Vein endothelial cell (primary cell): ENCODE measurements around the gene ERVV-1. TPM values are rescaled to one million over a fixed set of nuclear protein-coding genes. Genes with fewer than 3 reads are reported as not detected.

Experiments used
- total RNA-seq: library from RNA; depleted of rRNA; stranded (reverse); fragments of >200 nt; gene quantifications from 2 replicates; pipeline ENCODE4 v1.2.3, GENCODE V29; 2012

The ERVV-1 gene, protein sequence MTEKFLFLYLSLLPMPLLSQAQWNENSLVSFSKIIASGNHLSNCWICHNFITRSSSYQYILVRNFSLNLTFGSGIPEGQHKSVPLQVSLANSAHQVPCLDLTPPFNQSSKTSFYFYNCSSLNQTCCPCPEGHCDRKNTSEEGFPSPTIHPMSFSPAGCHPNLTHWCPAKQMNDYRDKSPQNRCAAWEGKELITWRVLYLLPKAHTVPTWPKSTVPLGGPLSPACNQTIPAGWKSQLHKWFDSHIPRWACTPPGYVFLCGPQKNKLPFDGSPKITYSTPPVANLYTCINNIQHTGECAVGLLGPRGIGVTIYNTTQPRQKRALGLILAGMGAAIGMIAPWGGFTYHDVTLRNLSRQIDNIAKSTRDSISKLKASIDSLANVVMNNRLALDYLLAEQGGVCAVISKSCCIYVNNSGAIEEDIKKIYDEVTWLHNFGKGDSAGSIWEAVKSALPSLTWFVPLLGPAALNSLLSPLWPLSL
- total RNA-seq: not detected in 2 replicates

DNA sequence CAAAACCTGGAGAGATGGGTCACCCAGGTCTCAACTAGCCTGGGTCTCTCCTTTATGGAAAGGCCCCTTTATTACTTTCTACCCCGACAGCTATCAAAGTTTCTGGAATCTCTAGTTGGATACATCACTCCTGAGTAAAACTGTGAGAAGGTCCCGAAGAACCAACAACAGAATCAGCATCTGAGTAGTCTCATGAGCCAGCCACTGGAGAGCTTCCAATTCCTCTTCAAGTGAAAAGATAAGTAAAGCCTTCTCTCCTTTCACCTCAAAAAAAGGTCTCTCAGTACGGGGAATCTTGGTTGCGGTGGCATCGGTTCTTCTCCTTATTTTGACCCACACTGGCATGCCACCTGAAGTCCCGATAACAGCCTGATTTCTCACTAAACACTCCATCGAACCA lies at the start of gene ERVV-1:
ERVV-1 (plus strand) TSS at position 301 of the 400 bp plus-strand sequence. CDS start 170 bp downstream, outside the sequence.

Other genes starting within 250 kb of the ERVV-1 start
- 5.8 and 7.5 TPM in 2 replicates for gene ZNF600, start 227.1 kb upstream of the ERVV-1 start, total RNA-seq
- gene ZNF28, start 192.3 kb upstream of the ERVV-1 start, total RNA-seq: 15.4 and 19.8 TPM in 2 replicates
- gene ZNF468, start 156.3 kb upstream of the ERVV-1 start, total RNA-seq: 15.7 and 18.3 TPM in 2 replicates
- gene ZNF320, start 116.3 kb upstream of the ERVV-1 start, total RNA-seq: 9.8 and 11.8 TPM in 2 replicates
- 2.0 and 3.8 TPM in 2 replicates for gene ZNF888, start 90.5 kb upstream of the ERVV-1 start, total RNA-seq
- 6.8 and 6.9 TPM in 2 replicates for gene ZNF816, start 51.0 kb upstream of the ERVV-1 start, total RNA-seq
- gene ERVV-2, start 30.8 kb downstream of the ERVV-1 start, total RNA-seq: not detected in 2 replicates
- 25.9 and 41.8 TPM in 2 replicates for gene ZNF160, start 89.5 kb downstream of the ERVV-1 start, total RNA-seq
- gene ZNF415, start 119.0 kb downstream of the ERVV-1 start, total RNA-seq: 2.3 and 2.7 TPM in 2 replicates
- gene ZNF347, start 145.1 kb downstream of the ERVV-1 start, total RNA-seq: 5.2 and 7.4 TPM in 2 replicates
- gene ZNF665, start 179.4 kb downstream of the ERVV-1 start, total RNA-seq: 3.3 and 4.1 TPM in 2 replicates
- 20.6 and 30.4 TPM in 2 replicates for gene ZNF677, start 241.0 kb downstream of the ERVV-1 start, total RNA-seq
- gene VN1R2, start 244.4 kb downstream of the ERVV-1 start, total RNA-seq: not detected in 2 replicates